Kidney epithelial cell (primary cell): ENCODE results near the gene PHC1. TPM values are rescaled to one million over a fixed set of nuclear protein-coding genes. Genes with fewer than 3 reads are reported as not detected.
A peak's percentile ranks its signal among the peaks of the same experiment; 100 is the strongest.

Source experiments
- DNase-seq: peaks from one replicate; pipeline ENCODE4 v3.0.0-alpha.2; 2010; ENCODE audit warnings: low read depth
- H3K27me3 ChIP-seq: 2 replicates; pipeline ENCODE4 v1.6.0; 2011; ENCODE audit warnings: low read length; ENCODE audit not compliant: control insufficient read depth, insufficient read depth
- H3K36me3 ChIP-seq: 2 replicates; pipeline ENCODE4 v1.5.1; 2011; ENCODE audit warnings: low read length; ENCODE audit not compliant: control insufficient read depth, insufficient read depth
- H3K4me3 ChIP-seq: 2 replicates; pipeline ENCODE4 v1.5.1; 2011; ENCODE audit warnings: low read depth, mild to moderate bottlenecking, control low read depth, low read length
- total RNA-seq: library from RNA; depleted of rRNA; stranded (reverse); fragments of >200 nt; gene quantifications from 2 replicates; pipeline ENCODE4 v1.2.3, GENCODE V29; 2015
- TF ChIP-seq, protein P1 (sequence below): IDR thresholded peaks from 2 replicates; pipeline ENCODE4 v1.5.1; 2011; ENCODE audit warnings: mild to moderate bottlenecking, moderate library complexity, low read length, control low read depth, inconsistent platforms; ENCODE audit not compliant: insufficient read depth, poor library complexity, severe bottlenecking

The PHC1 gene
- total RNA-seq, 1 donor from 2014 or later = 67.8 TPM

DNA sequence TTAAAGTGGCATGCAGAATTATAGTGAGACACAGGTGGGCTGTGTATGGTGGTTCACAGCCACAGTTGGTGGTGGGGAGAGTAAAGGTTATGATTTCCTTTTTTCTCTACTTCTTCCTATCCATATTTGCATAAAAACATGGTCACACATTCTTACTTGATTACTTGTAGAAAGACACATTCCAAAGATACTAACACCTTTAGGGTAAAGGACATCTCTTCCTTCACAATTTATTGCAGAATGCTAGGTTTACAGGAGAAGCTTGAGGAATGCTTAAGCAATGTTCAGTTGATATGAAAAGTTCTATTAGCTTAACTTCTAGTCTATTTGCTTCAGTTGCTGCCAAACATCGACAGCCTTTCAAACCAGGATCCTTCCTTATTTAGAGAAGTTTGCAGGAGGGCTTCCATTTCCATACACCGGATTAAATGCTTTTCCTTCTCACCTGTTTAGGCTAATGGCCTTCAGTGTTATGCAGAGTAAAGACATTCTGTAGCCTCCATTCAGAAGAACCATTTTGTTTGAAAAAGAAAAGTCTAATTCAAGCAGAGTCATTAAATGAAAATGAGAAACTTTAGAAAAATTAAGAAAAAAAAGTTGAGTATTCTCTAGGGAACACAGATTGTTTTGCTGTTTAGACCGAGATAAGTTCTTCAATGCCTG lies 2.6 kb upstream of the PHC1 start:
- Histone ChIP-seq H3K27me3 (no peaks in the 10 kb centered on the region), H3K36me3 (no peaks in the 10 kb centered on the region), H3K4me3 (no peak overlapping the region)
- TF ChIP-seq, protein P1, sequence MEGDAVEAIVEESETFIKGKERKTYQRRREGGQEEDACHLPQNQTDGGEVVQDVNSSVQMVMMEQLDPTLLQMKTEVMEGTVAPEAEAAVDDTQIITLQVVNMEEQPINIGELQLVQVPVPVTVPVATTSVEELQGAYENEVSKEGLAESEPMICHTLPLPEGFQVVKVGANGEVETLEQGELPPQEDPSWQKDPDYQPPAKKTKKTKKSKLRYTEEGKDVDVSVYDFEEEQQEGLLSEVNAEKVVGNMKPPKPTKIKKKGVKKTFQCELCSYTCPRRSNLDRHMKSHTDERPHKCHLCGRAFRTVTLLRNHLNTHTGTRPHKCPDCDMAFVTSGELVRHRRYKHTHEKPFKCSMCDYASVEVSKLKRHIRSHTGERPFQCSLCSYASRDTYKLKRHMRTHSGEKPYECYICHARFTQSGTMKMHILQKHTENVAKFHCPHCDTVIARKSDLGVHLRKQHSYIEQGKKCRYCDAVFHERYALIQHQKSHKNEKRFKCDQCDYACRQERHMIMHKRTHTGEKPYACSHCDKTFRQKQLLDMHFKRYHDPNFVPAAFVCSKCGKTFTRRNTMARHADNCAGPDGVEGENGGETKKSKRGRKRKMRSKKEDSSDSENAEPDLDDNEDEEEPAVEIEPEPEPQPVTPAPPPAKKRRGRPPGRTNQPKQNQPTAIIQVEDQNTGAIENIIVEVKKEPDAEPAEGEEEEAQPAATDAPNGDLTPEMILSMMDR = no peak
- DNase-seq = no peak

DNA sequence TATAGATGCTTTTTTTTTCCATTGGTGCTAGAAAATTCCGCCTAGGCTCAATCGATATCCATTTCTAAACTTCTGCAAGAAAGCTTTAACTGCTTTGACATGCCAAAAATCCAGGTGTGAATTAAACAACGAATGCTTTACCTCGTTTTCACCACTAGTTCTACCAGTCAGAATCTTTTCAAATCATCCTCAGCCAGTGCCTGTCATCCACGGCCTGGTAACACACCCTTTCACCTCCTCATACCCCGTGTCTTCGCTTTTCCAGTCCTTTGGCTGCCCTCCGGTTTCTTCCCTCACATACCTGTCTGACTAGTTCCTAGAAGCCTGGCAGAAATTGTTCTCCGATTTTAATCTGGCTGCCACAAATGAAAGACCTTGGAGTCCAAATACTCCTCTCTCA lies 1.4 kb upstream of the PHC1 start:
- DNase-seq = no peak
- no peak overlapping the region for H3K4me3 ChIP-seq
- TF ChIP-seq, protein P1 = peak; percentile 31
- H3K27me3 ChIP-seq = no peaks in the 10 kb centered on the region
- no peaks in the 10 kb centered on the region for H3K36me3 ChIP-seq

DNA sequence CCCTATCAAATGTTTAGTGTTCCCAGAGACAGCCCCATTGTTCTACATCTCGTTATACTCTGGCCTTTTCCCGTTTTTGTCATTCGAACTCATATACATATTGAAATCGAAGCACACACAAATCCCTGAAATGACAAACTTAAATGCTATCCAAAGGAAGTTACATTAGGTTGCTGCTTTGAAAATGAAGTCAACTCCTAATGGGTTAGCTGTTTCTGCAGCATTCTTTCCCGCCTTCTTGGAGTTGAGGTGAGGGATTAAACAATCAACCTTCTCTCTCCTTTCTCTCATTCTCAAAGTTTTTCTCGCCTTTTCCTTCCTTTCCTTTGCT lies 642 bp upstream of the PHC1 start:
- Histone ChIP-seq H3K27me3 (no peaks in the 10 kb centered on the region), H3K4me3 (peak overlapping the region; percentile 59), H3K36me3 (no peaks in the 10 kb centered on the region)
- TF ChIP-seq, protein P1 = no peak
- DNase-seq = no peak

DNA sequence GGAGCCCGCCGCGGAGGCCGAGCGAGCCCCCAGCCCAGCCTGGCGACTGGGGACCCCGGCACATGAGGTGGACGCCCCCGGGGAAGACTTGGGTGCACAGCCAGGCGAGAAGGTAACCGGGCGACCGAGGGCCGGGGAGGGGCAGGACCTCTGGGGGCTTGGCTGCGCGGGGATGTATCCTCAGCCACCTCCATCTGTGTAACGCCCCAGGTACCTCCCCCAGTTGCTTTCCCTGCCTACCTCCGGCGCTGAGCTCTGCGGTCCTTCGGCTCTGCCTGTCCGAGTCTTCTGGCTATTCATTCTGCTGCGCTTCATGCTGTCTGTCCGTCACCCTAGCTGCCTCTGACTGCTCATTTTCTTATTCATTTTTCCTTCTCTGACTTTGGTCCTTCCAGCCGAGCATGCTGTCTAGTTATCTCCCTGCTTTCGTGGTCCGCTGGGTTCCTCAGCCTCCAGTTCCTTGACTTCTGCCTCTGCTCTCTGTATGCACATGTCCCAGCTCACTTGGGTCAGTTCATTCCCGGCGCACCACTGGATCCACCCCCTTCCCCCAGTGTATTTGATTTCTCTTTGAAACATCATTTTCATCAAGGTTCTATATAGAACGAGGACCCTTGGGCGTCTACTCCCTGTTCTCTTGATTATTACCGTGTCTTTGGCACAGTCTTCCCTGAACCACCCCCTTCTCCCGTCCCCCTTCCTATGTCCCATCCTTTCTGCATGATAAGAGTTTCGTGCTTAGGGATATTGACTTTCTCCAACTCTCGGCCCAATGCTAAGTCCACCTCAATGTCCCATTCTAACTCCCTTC lies 612 bp downstream of the PHC1 start:
- Histone ChIP-seq H3K4me3 (peak overlapping the region; percentile 71), H3K36me3 (no peaks in the 10 kb centered on the region), H3K27me3 (no peaks in the 10 kb centered on the region)
- no peak for DNase-seq
- TF ChIP-seq, protein P1 = no peak

DNA sequence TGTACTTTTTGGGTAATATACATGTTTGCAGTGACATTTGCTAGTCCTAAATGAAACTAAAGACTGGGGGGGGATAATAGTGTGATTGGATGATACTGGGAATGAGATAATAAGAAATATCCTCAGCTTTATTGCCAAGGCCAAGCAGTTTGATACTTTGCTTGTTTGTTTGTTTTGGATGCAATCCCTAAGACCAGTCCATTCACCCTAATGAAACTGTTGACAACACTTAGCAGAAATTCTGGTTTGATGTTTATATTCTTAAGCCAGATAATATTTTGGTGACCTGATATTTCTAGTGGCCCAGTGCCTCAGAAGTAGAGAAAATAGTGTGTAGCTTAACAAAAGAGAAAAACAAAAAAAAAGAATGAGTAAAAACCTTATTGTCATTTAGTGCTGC lies 1.8 kb downstream of the PHC1 start:
- H3K4me3 ChIP-seq = no peak overlapping the region
- H3K36me3 ChIP-seq = no peaks in the 10 kb centered on the region
- TF ChIP-seq, protein P1 = no peak
- no peaks in the 10 kb centered on the region for H3K27me3 ChIP-seq
- no peak for DNase-seq

DNA sequence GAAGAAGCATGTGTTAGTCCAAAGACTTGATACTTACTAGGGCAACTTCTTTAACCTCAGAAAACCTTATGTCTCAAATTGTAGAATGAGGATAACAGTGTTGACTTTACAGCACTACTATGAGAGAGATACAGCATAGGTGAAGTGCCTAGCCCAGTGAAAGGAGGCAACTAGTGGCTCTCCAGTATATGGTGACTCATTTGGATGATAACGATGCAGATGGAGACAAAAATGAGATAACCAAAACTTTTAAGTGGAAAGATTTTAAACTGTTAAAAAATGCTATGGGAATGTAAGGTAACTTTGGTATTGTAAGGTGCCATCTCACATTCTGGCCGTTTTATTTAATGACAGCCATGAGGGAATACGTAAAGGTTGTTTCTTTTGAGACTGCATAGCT lies 2.7 kb downstream of the PHC1 start:
- no peak for DNase-seq
- Histone ChIP-seq H3K4me3 (no peak overlapping the region), H3K27me3 (no peaks in the 10 kb centered on the region), H3K36me3 (no peaks in the 10 kb centered on the region)
- TF ChIP-seq, protein P1 = no peak
